IPS-NIHi11 (cell line): ENCODE data around the gene SPEM2.
"Not testable (repeated sequence)": the region's sequence is repeated elsewhere in the genome, so short reads cannot be mapped to it uniquely, and the experiment has no call there.

ENCODE experiments used
- DNase-seq: peaks from one replicate; pipeline ENCODE4 v3.0.0; 2012; ENCODE audit warnings: mixed read lengths, low spot score

Gene SPEM2

GRCh38 chr17:7442142-7442541 lies 16.7 kb downstream of the SPEM2 start:
- DNase-seq: no peak

- no peak for DNase-seq
These were observed 18.4 kb downstream of the SPEM2 start for GRCh38 chr17:7443499-7444485.

GRCh38 chr17:7444682-7445618 lies 19.5 kb downstream of the SPEM2 start, which contains the start of gene CHRNB1:
Gene CHRNB1 (plus strand): TSS chr17:7445061. CDS start chr17:7445128, 67 bp downstream.
- peak; percentile 91 for DNase-seq

DNA sequence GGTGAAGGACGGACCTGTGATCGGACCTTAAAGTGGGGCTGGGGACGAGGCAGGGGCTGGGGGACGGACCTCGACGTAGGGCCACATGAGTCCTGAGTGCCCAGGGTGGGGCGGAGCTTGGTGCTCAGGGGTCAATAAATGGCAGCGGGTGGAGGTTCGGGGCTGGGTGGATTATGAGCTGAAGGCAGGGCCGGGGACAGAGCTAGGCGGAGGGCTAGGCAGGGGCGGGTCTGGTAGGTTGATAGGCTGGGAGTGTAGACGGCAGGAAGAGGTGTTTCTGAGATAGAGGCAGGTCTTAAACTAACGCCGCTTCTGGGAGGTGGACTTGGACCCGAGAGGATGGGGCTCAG lies 20.2 kb downstream of the SPEM2 start:
- peak; percentile 88 for DNase-seq

DNA sequence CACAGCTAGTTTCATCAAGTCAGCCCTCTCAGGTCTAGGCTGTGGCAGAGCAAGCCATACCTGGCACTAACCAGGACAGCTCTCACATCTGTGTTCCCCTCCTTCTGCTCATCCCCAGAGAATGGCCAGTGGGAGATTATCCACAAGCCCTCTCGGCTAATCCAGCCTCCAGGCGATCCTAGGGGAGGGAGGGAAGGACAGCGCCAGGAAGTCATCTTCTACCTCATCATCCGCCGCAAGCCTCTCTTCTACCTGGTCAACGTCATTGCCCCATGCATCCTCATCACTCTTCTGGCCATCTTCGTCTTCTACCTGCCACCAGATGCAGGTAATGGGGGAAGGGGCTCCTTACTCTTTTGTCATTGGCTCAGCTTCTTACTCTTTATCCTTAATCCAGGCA lies 23.0 kb downstream of the SPEM2 start:
- DNase-seq: no peak

GRCh38 chr17:7459961-7460545 lies 34.6 kb downstream of the SPEM2 start:
- DNase-seq: no peak

DNA sequence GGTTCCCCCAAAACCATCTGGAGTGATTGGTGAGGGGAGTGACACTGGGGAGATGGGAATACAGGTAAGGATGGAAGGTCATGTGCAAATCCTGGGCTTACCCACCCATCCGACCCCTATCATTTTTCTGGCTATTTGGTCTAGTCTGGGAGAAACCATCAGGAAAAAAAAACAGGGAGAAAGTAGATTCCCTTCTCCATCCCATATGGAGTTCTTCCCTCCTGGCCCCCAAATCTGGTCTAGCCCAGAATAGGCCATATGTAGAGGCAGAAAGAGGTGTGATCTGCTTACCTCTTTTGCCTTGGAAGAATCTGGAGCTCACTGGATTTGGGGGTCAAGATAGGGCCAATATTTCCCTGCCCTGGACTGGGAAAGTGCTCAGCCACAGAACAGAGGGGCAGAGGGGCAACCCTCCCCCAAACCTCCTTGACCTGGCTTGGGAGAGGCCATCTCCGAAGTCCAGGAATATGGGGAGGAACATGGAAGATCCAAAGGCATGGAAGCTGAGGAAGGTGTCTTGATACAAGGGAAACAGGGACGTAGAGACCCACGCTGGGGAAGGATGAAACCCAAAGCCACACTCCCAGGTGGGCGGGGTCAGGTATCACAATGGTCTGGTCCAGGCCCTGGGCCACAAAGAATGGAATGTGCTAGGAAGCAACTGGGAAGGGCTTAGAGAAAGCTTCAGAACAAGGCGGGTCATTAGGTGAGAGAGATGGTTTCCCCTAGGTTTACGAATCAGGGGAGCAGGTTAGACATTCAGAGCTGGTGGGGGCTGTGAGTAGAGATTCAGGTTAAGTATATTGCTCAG lies 35.6 kb downstream of the SPEM2 start:
- peak; percentile 69 for DNase-seq

- DNase-seq: no peak
These were observed 37.3 kb downstream of the SPEM2 start for GRCh38 chr17:7462474-7463371.

GRCh38 chr17:7463372-7463846 lies 38.0 kb downstream of the SPEM2 start:
- DNase-seq: no peak

DNA sequence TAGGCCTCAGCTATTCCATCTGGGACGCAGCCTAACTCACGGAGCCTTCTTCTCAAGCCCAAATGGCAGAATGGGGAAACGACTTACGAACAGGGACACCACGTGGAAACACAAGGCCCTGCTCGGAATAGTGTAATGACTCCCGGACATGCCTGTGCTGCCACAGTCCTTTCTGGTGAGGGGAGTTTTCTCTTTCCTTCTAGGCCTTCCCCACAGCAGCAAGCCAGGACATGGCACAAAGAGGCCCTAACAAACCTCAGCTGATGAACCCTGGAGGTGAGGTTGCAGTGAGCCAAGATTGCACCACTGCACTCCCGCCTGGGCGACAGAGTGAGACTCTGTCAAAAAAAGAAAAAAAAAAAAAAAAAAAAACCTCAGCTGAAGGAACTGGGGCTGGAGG lies 38.7 kb downstream of the SPEM2 start:
- DNase-seq: no peak

- no peak for DNase-seq
These were observed 40.3 kb downstream of the SPEM2 start for GRCh38 chr17:7465597-7466275.

- no peak for DNase-seq
These were observed 40.9 kb downstream of the SPEM2 start for GRCh38 chr17:7466318-7466638.

GRCh38 chr17:7466639-7467341 lies 41.4 kb downstream of the SPEM2 start:
- DNase-seq: no peak

- DNase-seq: no peak
These were observed 42.1 kb downstream of the SPEM2 start for GRCh38 chr17:7467498-7467897.

DNA sequence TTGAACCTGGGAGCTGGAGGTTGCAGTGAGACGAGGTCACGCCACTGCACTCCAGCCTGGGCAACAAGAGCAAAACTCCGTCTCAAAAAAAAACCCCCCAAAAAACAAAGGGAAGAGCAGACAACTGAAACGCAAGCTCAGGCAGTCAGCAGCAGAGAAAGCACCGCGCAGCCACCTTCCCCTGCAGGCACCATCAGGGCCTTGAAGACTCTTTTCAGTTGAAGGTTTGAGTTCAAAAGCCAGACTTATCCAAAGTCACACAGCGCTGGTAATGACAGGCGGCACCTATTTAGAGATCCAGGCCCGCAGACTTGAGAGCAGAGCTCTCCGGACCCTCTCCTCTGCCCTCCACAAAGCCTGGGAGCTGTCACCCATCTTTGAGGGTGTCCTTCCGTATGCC lies 42.9 kb downstream of the SPEM2 start:
- no peak for DNase-seq

- no peak for DNase-seq
These were observed 43.5 kb downstream of the SPEM2 start for GRCh38 chr17:7468804-7469389.

DNA sequence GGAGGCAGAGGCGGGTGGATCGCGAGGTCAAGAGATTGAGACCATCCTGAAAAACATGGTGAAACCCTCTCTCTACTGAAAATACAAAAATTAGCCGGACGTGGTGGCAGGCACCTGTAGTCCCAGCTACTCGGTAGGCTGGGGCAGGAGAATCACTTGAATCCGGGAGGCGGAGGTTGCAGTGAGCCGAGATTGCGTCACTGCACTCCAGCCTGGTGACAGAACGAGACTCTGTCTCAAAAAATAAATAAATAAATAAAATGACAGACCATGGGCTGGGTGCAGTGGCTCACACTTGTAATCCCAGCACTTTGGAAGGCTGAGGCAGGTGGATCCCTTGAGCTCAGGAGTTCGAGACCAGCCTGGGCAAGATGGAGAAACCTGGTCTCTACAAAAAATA lies 44.4 kb downstream of the SPEM2 start:
- not testable (repeated sequence) for DNase-seq

DNA sequence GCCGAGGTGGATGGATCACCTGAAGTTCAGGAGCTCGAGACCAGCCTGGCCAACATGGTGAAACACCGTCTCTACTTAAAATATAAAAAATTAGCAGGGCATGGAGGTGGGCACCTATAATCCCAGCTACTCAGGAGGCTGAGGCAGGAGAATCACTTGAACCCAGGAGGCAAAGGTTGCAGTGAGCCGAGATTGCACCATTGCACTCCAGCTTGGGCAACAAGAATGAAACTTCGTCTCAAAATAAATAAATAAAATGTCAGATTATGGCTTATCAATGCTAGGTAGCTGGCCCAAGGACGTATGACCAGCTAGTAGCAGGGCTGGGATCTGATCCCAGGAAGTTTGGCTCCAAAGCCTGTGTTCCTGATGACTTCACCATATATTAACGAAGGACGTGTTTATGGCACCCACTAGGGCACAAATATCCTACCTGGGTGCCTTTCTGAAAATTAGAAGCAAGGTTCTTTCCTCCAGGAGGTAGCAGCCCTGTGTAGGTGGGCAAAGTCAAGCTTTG lies 45.1 kb downstream of the SPEM2 start:
- DNase-seq: not testable (repeated sequence)
